ENCODE results near the gene TGFBR1. TPM values are rescaled to one million over a fixed set of nuclear protein-coding genes. Genes with fewer than 3 reads are reported as not detected.

The TGFBR1 gene
- polyA plus RNA-seq, 1 donor from 2014 or later = 78.0 TPM

- no peaks in the 10 kb centered on the region for H3K36me3 ChIP-seq (ENCODE audit: insufficient read depth, low read length)
- no peaks in the 10 kb centered on the region for H3K27me3 ChIP-seq (ENCODE audit: insufficient read depth, low read depth, low read length)
- no peak overlapping the region for H3K4me3 ChIP-seq (ENCODE audit: low read length)
- no peaks in the 10 kb centered on the region for H3K79me2 ChIP-seq (replicated peaks; ENCODE audit: insufficient read depth, low read length)
- no peaks in the 10 kb centered on the region for H3F3A ChIP-seq (ENCODE audit: insufficient read depth, low read length, poor library complexity, severe bottlenecking)
- H3K9me2 ChIP-seq (ENCODE audit: insufficient read depth, low read length) = no peaks in the 10 kb centered on the region
- H4K20me1 ChIP-seq (ENCODE audit: insufficient read depth) = no peaks in the 10 kb centered on the region
- H3K9me3 ChIP-seq (ENCODE audit: low read length) = no peaks in the 10 kb centered on the region
- no peak overlapping the region for H3K27ac ChIP-seq (ENCODE audit: low read length)
- no peak overlapping the region for H2AFZ ChIP-seq (ENCODE audit: low read depth, low read length)
- no peak overlapping the region for H3K4me2 ChIP-seq (ENCODE audit: low read length)
- H3K9ac ChIP-seq (ENCODE audit: low read length) = no peak overlapping the region
- no peak for TF ChIP-seq RAD21 (conservative IDR thresholded peaks at IDR 0.05)
- no peak for TF ChIP-seq MXI1 (conservative IDR thresholded peaks at IDR 0.05; ENCODE audit: poor library complexity, severe bottlenecking)
- TF ChIP-seq TAF1 (IDR thresholded peaks at IDR 0.05; ENCODE audit: low read depth) = no peak
- no peak for TF ChIP-seq EP300 (conservative IDR thresholded peaks at IDR 0.05; ENCODE audit: poor library complexity, severe bottlenecking)
These were observed 45.7 kb upstream of the TGFBR1 start for GRCh38 chr9:99058964-99059921.

- H3K36me3 ChIP-seq (ENCODE audit: insufficient read depth, low read length) = no peaks in the 10 kb centered on the region
- TF ChIP-seq SMC3 (conservative IDR thresholded peaks at IDR 0.05; ENCODE audit: poor library complexity) (no peak), RAD21 (conservative IDR thresholded peaks at IDR 0.05) (no peak), EP300 (conservative IDR thresholded peaks at IDR 0.05; ENCODE audit: poor library complexity, severe bottlenecking) (no peak), MXI1 (conservative IDR thresholded peaks at IDR 0.05; ENCODE audit: poor library complexity, severe bottlenecking) (no peak), EZH2 (IDR thresholded peaks at IDR 0.05; ENCODE audit: borderline replicate concordance, insufficient read depth, low read length, poor library complexity, severe bottlenecking) (no peak), POLR2AphosphoS5 (IDR thresholded peaks at IDR 0.05) (no peak), TAF1 (IDR thresholded peaks at IDR 0.05; ENCODE audit: low read depth) (no peak), REST (IDR thresholded peaks at IDR 0.05; ENCODE audit: borderline replicate concordance) (no peak)
- TF ChIP-seq, protein P1, sequence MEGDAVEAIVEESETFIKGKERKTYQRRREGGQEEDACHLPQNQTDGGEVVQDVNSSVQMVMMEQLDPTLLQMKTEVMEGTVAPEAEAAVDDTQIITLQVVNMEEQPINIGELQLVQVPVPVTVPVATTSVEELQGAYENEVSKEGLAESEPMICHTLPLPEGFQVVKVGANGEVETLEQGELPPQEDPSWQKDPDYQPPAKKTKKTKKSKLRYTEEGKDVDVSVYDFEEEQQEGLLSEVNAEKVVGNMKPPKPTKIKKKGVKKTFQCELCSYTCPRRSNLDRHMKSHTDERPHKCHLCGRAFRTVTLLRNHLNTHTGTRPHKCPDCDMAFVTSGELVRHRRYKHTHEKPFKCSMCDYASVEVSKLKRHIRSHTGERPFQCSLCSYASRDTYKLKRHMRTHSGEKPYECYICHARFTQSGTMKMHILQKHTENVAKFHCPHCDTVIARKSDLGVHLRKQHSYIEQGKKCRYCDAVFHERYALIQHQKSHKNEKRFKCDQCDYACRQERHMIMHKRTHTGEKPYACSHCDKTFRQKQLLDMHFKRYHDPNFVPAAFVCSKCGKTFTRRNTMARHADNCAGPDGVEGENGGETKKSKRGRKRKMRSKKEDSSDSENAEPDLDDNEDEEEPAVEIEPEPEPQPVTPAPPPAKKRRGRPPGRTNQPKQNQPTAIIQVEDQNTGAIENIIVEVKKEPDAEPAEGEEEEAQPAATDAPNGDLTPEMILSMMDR (IDR thresholded peaks at IDR 0.05; ENCODE audit: poor library complexity, severe bottlenecking) = no peak
- H3K27ac ChIP-seq (ENCODE audit: low read length) = no peak overlapping the region
- H3K4me3 ChIP-seq (ENCODE audit: low read length) = no peak overlapping the region
- no peak overlapping the region for H2AFZ ChIP-seq (ENCODE audit: low read depth, low read length)
- no peaks in the 10 kb centered on the region for H3K27me3 ChIP-seq (ENCODE audit: insufficient read depth, low read depth, low read length)
- no peaks in the 10 kb centered on the region for H3K9me2 ChIP-seq (ENCODE audit: insufficient read depth, low read length)
- no peaks in the 10 kb centered on the region for H3K79me2 ChIP-seq (replicated peaks; ENCODE audit: insufficient read depth, low read length)
- no peaks in the 10 kb centered on the region for H3F3A ChIP-seq (ENCODE audit: insufficient read depth, low read length, poor library complexity, severe bottlenecking)
- H3K9ac ChIP-seq (ENCODE audit: low read length) = no peak overlapping the region
- H4K20me1 ChIP-seq (ENCODE audit: insufficient read depth) = no peaks in the 10 kb centered on the region
- no peaks in the 10 kb centered on the region for H3K9me3 ChIP-seq (ENCODE audit: low read length)
- no peak overlapping the region for H3K4me2 ChIP-seq (ENCODE audit: low read length)
These were observed 44.3 kb upstream of the TGFBR1 start for GRCh38 chr9:99060621-99061020.

All from neural cell (in vitro differentiated cells).